A549 (cell line): ENCODE measurements around the gene MCIDAS. TPM values are rescaled to one million over a fixed set of nuclear protein-coding genes. Genes with fewer than 3 reads are reported as not detected.
A peak's percentile ranks its signal among the peaks of the same experiment; 100 is the strongest.

Experiments used
- ATAC-seq, 2 experiments: fragments of 200-7000 bp in 1 of 2; fragments of >200 bp in 1 of 2; cut with Nextera tagmentation in 1 of 2; cut with Tn5 transposase in 1 of 2; 3 replicates each; pipeline versions ENCODE4 v1.8.0 to v1.9.1; 2018 to 2020; ENCODE audit warnings: mild to moderate bottlenecking in 1 of 2, moderate library complexity in 1 of 2
- CTCF ChIA-PET: fragments of 300-600 bp; sonication (Branson Sonifier 250); formaldehyde crosslinking; extraction: SDS; loops from one replicate; lab custom pipeline; 2021; ENCODE audit warnings: antibody characterized with exemption, inconsistent platforms; lab: Yijun Ruan, JAX
- POLR2A ChIA-PET: fragments of 350-600 bp; formaldehyde crosslinking; extraction: SDS; loops from one replicate; lab custom pipeline; 2021; ENCODE audit warnings: antibody characterized with exemption, inconsistent platforms; lab: Yijun Ruan, JAX
- DNase-seq, 2 experiments: peaks; one replicate each; pipeline versions ENCODE4 v3.0.0 to v3.0.0-alpha.2; 2011 to 2016; ENCODE audit warnings: low read depth in 1 of 2, low spot score in 1 of 2
- FAIRE-seq: peaks from 2 replicates; lab custom pipeline; 2011; peaks lifted over from hg19 to GRCh38; lab: Jason Lieb, UNC
- H3K27ac ChIP-seq, 2 experiments: fragments of >200 bp; sonication (Bioruptor Twin); formaldehyde crosslinking; 3 replicates each; pipeline ENCODE4 v1.5.1; 2016 to 2017
- H3K4me1 ChIP-seq: fragments of >200 bp; sonication (Bioruptor Twin); formaldehyde crosslinking; 3 replicates; pipeline ENCODE4 v1.6.1; 2016
- H3K4me2 ChIP-seq: fragments of >200 bp; sonication (Bioruptor Twin); formaldehyde crosslinking; 3 replicates; pipeline ENCODE4 v1.6.1; 2016
- H3K4me3 ChIP-seq: fragments of >200 bp; sonication (Bioruptor Twin); formaldehyde crosslinking; 3 replicates; pipeline ENCODE4 v1.5.1; 2016
- H3K9me3 ChIP-seq: fragments of >200 bp; sonication (Bioruptor Twin); formaldehyde crosslinking; 3 replicates; pipeline ENCODE4 v1.6.1; 2016
- ATOH8 ChIP-seq: fragments of 250-450 bp; sonication (Bioruptor Pico); IDR thresholded peaks from 2 replicates; pipeline ENCODE4 v1.5.0; 2020; ENCODE audit warnings: low read depth, mild to moderate bottlenecking, moderate library complexity
- CBX2 ChIP-seq: fragments of 200-600 bp; sonication (generic); IDR thresholded peaks from 2 replicates; pipeline ENCODE4 v1.6.1; 2016; ENCODE audit warnings: low read depth, mild to moderate bottlenecking, borderline replicate concordance
- CBX8 ChIP-seq: fragments of 200-600 bp; sonication (generic); IDR thresholded peaks from 2 replicates; pipeline ENCODE4 v1.6.1; 2016
- CEBPB ChIP-seq, 2 experiments: fragments of >200 bp in 1 of 2; sonication (Bioruptor Twin) in 1 of 2; formaldehyde crosslinking in 1 of 2; IDR thresholded peaks; 2 replicates each; pipeline ENCODE4 v1.6.1; 2012 to 2016
- CHD2 ChIP-seq: fragments of 150-350 bp; IDR thresholded peaks from 2 replicates; pipeline ENCODE4 v1.6.1; 2014; ENCODE audit warnings: low read length; ENCODE audit not compliant: partially characterized antibody
- EP300 ChIP-seq, 2 experiments: fragments of >200 bp; sonication (Bioruptor Twin); formaldehyde crosslinking; IDR thresholded peaks; 2 replicates in 1 of 2; 3 replicates in 1 of 2; pipeline ENCODE4 v1.6.1; 2016 to 2017
- HES2 ChIP-seq: fragments of >200 bp; sonication (Bioruptor Twin); formaldehyde crosslinking; IDR thresholded peaks from 2 replicates; pipeline ENCODE4 v1.6.1; 2016
- HMGXB4 ChIP-seq: fragments of 250-450 bp; sonication (Bioruptor Pico); IDR thresholded peaks from 2 replicates; pipeline ENCODE4 v1.5.0; 2021; ENCODE audit warnings: mild to moderate bottlenecking, moderate library complexity, borderline replicate concordance
- HOXB13 ChIP-seq: fragments of 250-450 bp; sonication (Bioruptor Pico); IDR thresholded peaks from 2 replicates; pipeline ENCODE4 v1.5.0; 2020; ENCODE audit warnings: low read depth, mild to moderate bottlenecking, moderate library complexity
- HOXB5 ChIP-seq: fragments of 250-450 bp; sonication (Bioruptor Pico); IDR thresholded peaks from 2 replicates; pipeline ENCODE4 v1.5.0; 2020; ENCODE audit warnings: mild to moderate bottlenecking, moderate library complexity
- KDM5A ChIP-seq: fragments of 200-600 bp; sonication (generic); IDR thresholded peaks from 2 replicates; pipeline ENCODE4 v1.6.1; 2016; ENCODE audit warnings: antibody characterized with exemption, mild to moderate bottlenecking
- MAFK ChIP-seq: fragments of 450-650 bp; IDR thresholded peaks from 2 replicates; pipeline ENCODE4 v1.6.1; 2014; ENCODE audit not compliant: partially characterized antibody
- MAZ ChIP-seq: fragments of 150-350 bp; IDR thresholded peaks from 2 replicates; pipeline ENCODE4 v1.6.1; 2014; ENCODE audit warnings: antibody characterized with exemption, low read depth, low read length, borderline replicate concordance
- NFE2L2 ChIP-seq: fragments of 150-350 bp; conservative IDR thresholded peaks from 2 replicates; pipeline ENCODE4 v1.6.1; 2014; ENCODE audit warnings: low read length
- NPAS2 ChIP-seq: fragments of 250-450 bp; sonication (Bioruptor Pico); IDR thresholded peaks from 2 replicates; pipeline ENCODE4 v1.8.0; 2022; ENCODE audit warnings: mild to moderate bottlenecking, moderate library complexity, borderline replicate concordance
- NR3C1 ChIP-seq: fragments of >200 bp; sonication (Bioruptor Twin); formaldehyde crosslinking; IDR thresholded peaks from 3 replicates; pipeline ENCODE4 v1.6.1; 2017
- PBX3 ChIP-seq: IDR thresholded peaks from 2 replicates; pipeline ENCODE4 v1.6.1; 2012
- PHF8 ChIP-seq: fragments of 200-600 bp; sonication (generic); IDR thresholded peaks from 2 replicates; pipeline ENCODE4 v1.6.1; 2016; ENCODE audit warnings: low read depth, mild to moderate bottlenecking, antibody characterized with exemption, moderate library complexity, borderline replicate concordance
- RARB ChIP-seq: fragments of 250-450 bp; sonication (Bioruptor Pico); IDR thresholded peaks from 2 replicates; pipeline ENCODE4 v1.8.0; 2021; ENCODE audit warnings: mild to moderate bottlenecking, moderate library complexity
- SMC3 ChIP-seq: fragments of >200 bp; sonication (Bioruptor Twin); formaldehyde crosslinking; IDR thresholded peaks from 3 replicates; pipeline ENCODE4 v1.6.1; 2018; ENCODE audit warnings: inconsistent platforms
- SREBF2 ChIP-seq: fragments of 450-650 bp; IDR thresholded peaks from 2 replicates; pipeline ENCODE4 v1.6.1; 2014; ENCODE audit warnings: mild to moderate bottlenecking, moderate library complexity
- TFCP2L1 ChIP-seq: fragments of 250-450 bp; sonication (Bioruptor Pico); IDR thresholded peaks from 2 replicates; pipeline ENCODE4 v1.5.0; 2021; ENCODE audit warnings: mild to moderate bottlenecking
- USF2 ChIP-seq: fragments of 450-650 bp; IDR thresholded peaks from 2 replicates; pipeline ENCODE4 v1.6.1; 2014; ENCODE audit warnings: antibody characterized with exemption
- ZFP36 ChIP-seq: fragments of 450-650 bp; IDR thresholded peaks from 2 replicates; pipeline ENCODE4 v1.6.1; 2014; ENCODE audit warnings: borderline replicate concordance; ENCODE audit not compliant: partially characterized antibody
- WGBS: methylation state at CpG from one replicate; pipeline ENCODE4 v1.1.6; 2017; ENCODE audit errors: missing lambda C conversion rate; 5-methylcytosine and 5-hydroxymethylcytosine counted together
- polyA plus RNA-seq, 4 experiments: library from polyadenylated mRNA; depleted of rRNA in 3 of 4; stranded (reverse); fragments of >200 nt; fragmentation: RNase III in 1 of 4; extraction: RNeasy Plus Mini Kit Qiagen cat#74134 plus additional on column Dnase treatment in 1 of 4; gene quantifications; 2 replicates in 3 of 4; 3 replicates in 1 of 4; pipeline ENCODE4 v1.2.3, GENCODE V29; 2011 to 2017

The MCIDAS gene
- polyA plus RNA-seq, 2 of the 4 experiments (the other 2 are of a cell fraction), result 2.2 TPM

GRCh38 chr5:55205001-55205400 lies 22.1 kb downstream of the MCIDAS start:
- ATAC-seq (no peak), FAIRE-seq (peak; percentile 61), DNase-seq (no peak)
- no peaks in the 10 kb centered on the region for H3K9me3 ChIP-seq
- H3K27ac ChIP-seq, result no peak overlapping the region
- ChIA-PET CTCF (no interaction called here), POLR2A (no interaction called here)
- TF ChIP-seq SREBF2 (no peak), NR3C1 (no peak), NPAS2 (CRISPR knock-in tag) (no peak), ZFP36 (no peak), RARB (CRISPR knock-in tag) (no peak), PHF8 (no peak), SMC3 (no peak), CBX8 (no peak), HES2 (no peak), CHD2 (no peak), CEBPB (IDR thresholded peaks at IDR 0.05) (no peak), CBX2 (no peak)
- no peaks in the 10 kb centered on the region for H3K4me1 ChIP-seq
- H3K4me3 ChIP-seq, result no peak overlapping the region
- H3K4me2 ChIP-seq, result no peak overlapping the region
- 55% methylated on average over 2 of the region's 2 CpGs for WGBS

GRCh38 chr5:55191165-55191564 lies 36.0 kb downstream of the MCIDAS start:
- no peak for TF ChIP-seq MAZ
- TF ChIP-seq HOXB5, result no peak
- TF ChIP-seq EP300 (IDR thresholded peaks at IDR 0.05), result no peak
- TF ChIP-seq USF2, result no peak
- TF ChIP-seq MAFK, result no peak
- TF ChIP-seq HOXB13 (CRISPR knock-in tag), result no peak
- no peak for TF ChIP-seq HES2
- no peak for TF ChIP-seq SREBF2
- TF ChIP-seq RARB (CRISPR knock-in tag), result no peak
- no peak for TF ChIP-seq NFE2L2
- TF ChIP-seq CBX8, result no peak
- TF ChIP-seq KDM5A, result no peak
- no peak for TF ChIP-seq CHD2
- TF ChIP-seq PBX3, result no peak
- no peak for TF ChIP-seq TFCP2L1 (CRISPR knock-in tag)
- no peak for TF ChIP-seq HMGXB4 (CRISPR knock-in tag)
- TF ChIP-seq ATOH8 (CRISPR knock-in tag), result no peak
- Histone ChIP-seq H3K4me2 (no peak overlapping the region), H3K4me3 (no peak overlapping the region), H3K4me1 (peaks cover 9% of the 10 kb centered on the region; the same call in 2 of the 3 replicates), H3K9me3 (no peaks in the 10 kb centered on the region), H3K27ac (no peak overlapping the region)
- POLR2A ChIA-PET, result no interaction called here
- CTCF ChIA-PET, result interaction anchor here (0.8 to 2.0 kb wide), 3 partner anchors 8 to 247 kb away, joined by 3 to 11 read pairs (median 3); no protein-coding TSS in a partner anchor
- no peak for ATAC-seq
- FAIRE-seq, result no peak
- no peak for DNase-seq
- 34% methylated on average over 2 of the region's 2 CpGs for WGBS
